Measurements from ENCODE around the gene JPH2. TPM values are rescaled to one million over a fixed set of nuclear protein-coding genes. Genes with fewer than 3 reads are reported as not detected.

Gene JPH2
- total RNA-seq, result 2.2 and 5.6 TPM in 2 replicates

GRCh38 chr20:44187054-44187771 is at the start of gene JPH2:
Gene JPH2, minus strand, starts transcription at chr20:44187188. Its CDS starts 483 bp downstream, at chr20:44186705.

DNA sequence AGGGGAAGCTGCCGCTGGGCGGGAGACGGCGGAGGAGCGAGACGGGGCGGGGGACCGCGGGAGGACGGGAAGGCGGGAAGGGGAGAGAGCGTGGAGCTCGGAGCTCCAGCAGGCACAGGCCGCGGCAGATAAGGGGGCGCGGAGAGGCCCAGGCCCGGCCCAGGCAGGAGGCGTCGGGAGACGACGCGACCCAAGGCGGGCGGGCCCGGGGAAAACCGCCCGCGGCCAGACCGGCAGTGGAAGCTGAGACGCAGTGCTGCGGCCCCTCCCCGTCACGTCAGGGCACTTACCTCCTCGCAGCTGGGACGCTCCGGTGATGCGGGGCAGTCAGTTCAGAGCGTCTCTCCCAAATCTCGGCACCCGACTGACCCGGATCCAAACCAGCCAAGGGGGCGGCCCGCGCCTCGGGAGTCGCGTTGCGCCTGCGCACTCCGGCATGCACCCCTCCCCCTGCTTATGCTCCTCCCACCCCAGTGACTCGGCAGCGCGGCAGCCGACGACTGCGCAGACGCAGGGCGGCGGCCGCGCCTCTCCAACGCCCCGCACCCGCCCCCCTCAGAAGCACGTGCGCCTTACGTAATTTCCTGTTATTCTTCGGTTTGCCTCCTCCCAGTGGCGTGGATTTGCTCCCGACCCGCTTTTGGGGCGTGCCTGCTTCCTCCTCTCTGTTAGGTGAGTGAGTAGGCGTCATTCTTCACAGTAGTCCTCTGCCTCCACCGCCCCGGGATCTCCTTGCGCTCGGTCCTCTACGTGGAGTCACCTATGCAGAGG is 23.6 kb upstream of the JPH2 start, which contains the start of gene OSER1:
Gene OSER1 (minus strand): TSS at position 366 of the 771 bp plus-strand sequence. CDS start 3,814 bp downstream, outside the sequence.

Other genes with a start within 250 kb of the JPH2 start
- 30.6 and 37.1 TPM in 2 replicates for gene OSER1, start 23.6 kb upstream of the JPH2 start, total RNA-seq
- not detected in 2 replicates for gene GDAP1L1, start 60.1 kb upstream of the JPH2 start, total RNA-seq
- 11.2 and 11.5 TPM in 2 replicates for gene FITM2, start 124.0 kb upstream of the JPH2 start, total RNA-seq
- gene R3HDML, start 149.9 kb upstream of the JPH2 start, total RNA-seq, result not detected in 2 replicates
- not detected in 2 replicates for gene HNF4A, start 168.5 kb upstream of the JPH2 start, total RNA-seq